Measurements from ENCODE around the gene PDHX.

PDHX gene

DNA sequence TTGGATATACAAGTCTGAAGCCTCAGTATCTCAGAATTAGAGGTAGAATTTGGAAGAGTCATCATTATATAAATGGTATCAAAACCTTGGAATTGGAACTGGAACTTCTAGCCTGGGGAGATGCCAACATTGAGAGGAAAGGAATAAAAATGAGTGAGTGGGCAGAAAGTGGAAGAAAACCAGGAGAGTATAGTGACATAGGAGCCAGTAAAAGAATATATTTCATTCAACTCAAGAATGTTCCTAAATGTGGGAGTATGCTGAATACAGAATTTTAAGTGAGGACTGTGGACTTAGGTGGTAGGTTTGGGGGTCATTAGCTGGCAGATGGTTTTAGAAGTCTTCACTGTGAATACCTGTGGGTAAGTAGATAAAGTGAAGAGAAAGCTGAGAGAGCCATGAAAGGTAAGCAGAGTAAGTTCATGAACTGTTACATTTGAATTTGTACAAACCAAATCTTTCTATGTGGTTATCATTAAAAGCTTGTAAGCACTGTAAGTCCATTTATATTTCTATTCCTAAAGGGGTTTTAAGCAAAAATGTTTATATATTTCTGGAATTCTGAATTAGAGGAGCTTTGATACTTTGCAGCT lies 60.2 kb downstream of the PDHX start:
- Histone ChIP-seq H3K4me1 (ENCODE audit: control insufficient read depth in 2 of 2, insufficient read depth in 1 of 2, low read depth in 1 of 2, low read length in 2 of 2) (no peaks in the 10 kb centered on the region), H3K4me2 (ENCODE audit: insufficient read depth, low read length, poor library complexity, severe bottlenecking) (no peak overlapping the region), H3K9me3 (replicated peaks in 1 of 2; ENCODE audit: control insufficient read depth in 2 of 2, insufficient read depth in 1 of 2, low read depth in 1 of 2, low read length in 2 of 2) (peaks cover 0 to 12% of the 10 kb centered on the region in 2 donors), H4K8ac (ENCODE audit: low read depth, low read length) (no peak overlapping the region), H3K4ac (ENCODE audit: low read length) (no peak overlapping the region), H2BK5ac (ENCODE audit: low read length) (no peak overlapping the region), H3K23ac (ENCODE audit: low read depth, low read length, poor library complexity) (no peak overlapping the region), H2AK5ac (ENCODE audit: low read depth, low read length) (no peak overlapping the region), H3K9ac (ENCODE audit: low read depth, low read length, poor library complexity) (no peak overlapping the region), H2AFZ (ENCODE audit: low read length) (no peak overlapping the region), H4K91ac (ENCODE audit: low read depth, low read length, poor library complexity) (no peak overlapping the region), H3K4me3 (ENCODE audit: low read length in 2 of 2) (no peak overlapping the region), H3K14ac (ENCODE audit: low read length) (no peak overlapping the region), H3K36me3 (replicated peaks in 1 of 2; ENCODE audit: control insufficient read depth in 2 of 2, insufficient read depth in 2 of 2, low read length in 2 of 2) (peaks cover 2 to 87% of the 10 kb centered on the region in 2 donors), H3K79me1 (ENCODE audit: low read depth, low read length) (peaks cover 3% of the 10 kb centered on the region), H2BK15ac (ENCODE audit: low read length) (no peak overlapping the region), H2BK120ac (ENCODE audit: low read depth, low read length) (no peak overlapping the region), H3K18ac (ENCODE audit: low read length) (no peak overlapping the region), H2BK12ac (ENCODE audit: low read length) (no peak overlapping the region), H3K27ac (replicated peaks; ENCODE audit: low read length) (no peak overlapping the region), H3K27me3 (ENCODE audit: control insufficient read depth in 3 of 3, insufficient read depth in 3 of 3, low read depth in 1 of 3, low read length in 3 of 3) (no peaks in the 10 kb centered on the region)
- DNase-seq (ENCODE audit: low spot score) = no peak

- peaks cover 2 to 81% of the 10 kb centered on the region in 2 donors for H3K36me3 ChIP-seq (replicated peaks in 1 of 2; ENCODE audit: control insufficient read depth in 2 of 2, insufficient read depth in 2 of 2, low read length in 2 of 2)
- H3K14ac ChIP-seq (ENCODE audit: low read length) = no peak overlapping the region
- H3K27me3 ChIP-seq (ENCODE audit: control insufficient read depth in 3 of 3, insufficient read depth in 3 of 3, low read depth in 1 of 3, low read length in 3 of 3) = no peaks in the 10 kb centered on the region
- H2BK5ac ChIP-seq (ENCODE audit: low read length) = no peak overlapping the region
- no peak overlapping the region for H2BK120ac ChIP-seq (ENCODE audit: low read depth, low read length)
- no peak overlapping the region for H3K4me3 ChIP-seq (ENCODE audit: low read length in 2 of 2)
- no peak overlapping the region for H3K9ac ChIP-seq (ENCODE audit: low read depth, low read length, poor library complexity)
- H3K27ac ChIP-seq (replicated peaks; ENCODE audit: low read length) = no peak overlapping the region
- no peak overlapping the region for H3K4me2 ChIP-seq (ENCODE audit: insufficient read depth, low read length, poor library complexity, severe bottlenecking)
- no peak overlapping the region for H3K23ac ChIP-seq (ENCODE audit: low read depth, low read length, poor library complexity)
- H4K8ac ChIP-seq (ENCODE audit: low read depth, low read length) = no peak overlapping the region
- H3K4ac ChIP-seq (ENCODE audit: low read length) = no peak overlapping the region
- H3K4me1 ChIP-seq (ENCODE audit: control insufficient read depth in 2 of 2, insufficient read depth in 1 of 2, low read depth in 1 of 2, low read length in 2 of 2) = no peaks in the 10 kb centered on the region
- no peak overlapping the region for H3K18ac ChIP-seq (ENCODE audit: low read length)
- no peak for DNase-seq (ENCODE audit: low spot score)
- no CpG with 5 or more reads among the region's 6 CpGs for WGBS, 2 donors (ENCODE audit: extremely low coverage in 2 of 2, insufficient read length in 2 of 2, insufficient replicate concordance in 1 of 2)
- no peak overlapping the region for H4K91ac ChIP-seq (ENCODE audit: low read depth, low read length, poor library complexity)
- H2AFZ ChIP-seq (ENCODE audit: low read length) = no peak overlapping the region
- H2BK15ac ChIP-seq (ENCODE audit: low read length) = no peak overlapping the region
- H3K79me1 ChIP-seq (ENCODE audit: low read depth, low read length) = peaks cover 3% of the 10 kb centered on the region
- no peak overlapping the region for H2AK5ac ChIP-seq (ENCODE audit: low read depth, low read length)
- H3K9me3 ChIP-seq (replicated peaks in 1 of 2; ENCODE audit: control insufficient read depth in 2 of 2, insufficient read depth in 1 of 2, low read depth in 1 of 2, low read length in 2 of 2) = peaks cover 0 to 10% of the 10 kb centered on the region in 2 donors
- no peak overlapping the region for H2BK12ac ChIP-seq (ENCODE audit: low read length)
Measured at GRCh38 chr11:34977089-34977912, 60.9 kb downstream of the PDHX start.

DNA sequence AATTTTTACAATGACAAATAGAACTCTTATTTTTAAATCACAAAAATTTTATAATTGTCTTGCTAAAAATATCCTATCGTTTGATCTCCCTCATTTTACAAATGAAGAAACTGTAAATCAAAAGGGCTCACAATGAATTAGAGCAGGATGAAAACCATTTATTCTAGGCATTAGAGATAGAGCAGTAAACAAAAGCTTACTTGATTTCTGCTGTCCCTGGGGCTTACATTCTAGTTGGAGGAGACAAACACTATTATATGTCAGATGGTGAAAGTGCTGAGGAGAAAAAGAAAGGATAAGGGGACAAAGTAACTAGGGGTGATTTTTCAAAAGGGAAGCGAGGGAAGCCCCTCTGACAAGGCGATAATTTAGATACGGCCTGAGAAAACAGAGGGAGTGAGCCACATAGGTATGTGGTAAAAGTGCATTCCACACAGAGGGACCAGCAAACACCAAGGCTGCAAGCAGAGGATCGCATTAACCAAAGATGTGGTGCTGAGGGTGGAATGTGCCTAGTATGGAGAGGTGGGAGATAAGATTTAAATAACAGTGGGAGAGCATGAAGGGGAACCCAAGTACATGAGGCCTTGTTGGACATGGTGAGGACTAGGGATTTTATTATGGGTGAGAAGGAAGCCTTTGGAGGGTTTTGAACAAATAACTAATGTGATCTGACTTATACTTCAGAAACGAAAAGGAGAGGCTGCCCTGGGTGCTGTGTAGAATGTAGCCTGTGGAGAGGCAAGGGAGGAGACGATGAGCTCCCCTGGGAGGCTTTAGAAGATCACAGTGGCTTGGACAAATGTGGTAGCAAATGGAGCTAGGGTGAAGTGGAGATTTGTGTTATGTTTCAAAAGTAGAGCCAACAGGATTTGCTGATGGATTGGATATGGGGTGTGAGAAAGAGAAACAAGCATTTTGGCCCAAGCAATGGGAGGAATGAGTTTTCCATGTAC lies 62.1 kb downstream of the PDHX start:
- no peak overlapping the region for H3K14ac ChIP-seq (ENCODE audit: low read length)
- DNase-seq (ENCODE audit: low spot score) = no peak
- peaks cover 2 to 69% of the 10 kb centered on the region in 2 donors for H3K36me3 ChIP-seq (replicated peaks in 1 of 2; ENCODE audit: control insufficient read depth in 2 of 2, insufficient read depth in 2 of 2, low read length in 2 of 2)
- no peak overlapping the region for H2BK5ac ChIP-seq (ENCODE audit: low read length)
- H3K9ac ChIP-seq (ENCODE audit: low read depth, low read length, poor library complexity) = no peak overlapping the region
- H3K4ac ChIP-seq (ENCODE audit: low read length) = no peak overlapping the region
- H3K18ac ChIP-seq (ENCODE audit: low read length) = no peak overlapping the region
- H3K4me2 ChIP-seq (ENCODE audit: insufficient read depth, low read length, poor library complexity, severe bottlenecking) = no peak overlapping the region
- no peak overlapping the region for H2AK5ac ChIP-seq (ENCODE audit: low read depth, low read length)
- no peak overlapping the region for H2BK120ac ChIP-seq (ENCODE audit: low read depth, low read length)
- no CpG with 5 or more reads among the region's 7 CpGs for WGBS, 2 donors (ENCODE audit: extremely low coverage in 2 of 2, insufficient read length in 2 of 2, insufficient replicate concordance in 1 of 2)
- H3K4me3 ChIP-seq (ENCODE audit: low read length in 2 of 2) = no peak overlapping the region
- H4K8ac ChIP-seq (ENCODE audit: low read depth, low read length) = no peak overlapping the region
- H2BK15ac ChIP-seq (ENCODE audit: low read length) = no peak overlapping the region
- peaks cover 3% of the 10 kb centered on the region for H3K79me1 ChIP-seq (ENCODE audit: low read depth, low read length)
- no peaks in the 10 kb centered on the region for H3K27me3 ChIP-seq (ENCODE audit: control insufficient read depth in 3 of 3, insufficient read depth in 3 of 3, low read depth in 1 of 3, low read length in 3 of 3)
- no peak overlapping the region for H3K23ac ChIP-seq (ENCODE audit: low read depth, low read length, poor library complexity)
- no peak overlapping the region for H2BK12ac ChIP-seq (ENCODE audit: low read length)
- no peak overlapping the region for H3K27ac ChIP-seq (replicated peaks; ENCODE audit: low read length)
- H4K91ac ChIP-seq (ENCODE audit: low read depth, low read length, poor library complexity) = no peak overlapping the region
- H3K4me1 ChIP-seq (ENCODE audit: control insufficient read depth in 2 of 2, insufficient read depth in 1 of 2, low read depth in 1 of 2, low read length in 2 of 2) = no peaks in the 10 kb centered on the region
- no peak overlapping the region for H2AFZ ChIP-seq (ENCODE audit: low read length)
- peaks cover 0 to 4% of the 10 kb centered on the region in 2 donors for H3K9me3 ChIP-seq (replicated peaks in 1 of 2; ENCODE audit: control insufficient read depth in 2 of 2, insufficient read depth in 1 of 2, low read depth in 1 of 2, low read length in 2 of 2)

- H2BK15ac ChIP-seq (ENCODE audit: low read length) = no peak overlapping the region
- H2AK5ac ChIP-seq (ENCODE audit: low read depth, low read length) = no peak overlapping the region
- no peaks in the 10 kb centered on the region for H3K4me1 ChIP-seq (ENCODE audit: control insufficient read depth in 2 of 2, insufficient read depth in 1 of 2, low read depth in 1 of 2, low read length in 2 of 2)
- no peaks in the 10 kb centered on the region for H3K27me3 ChIP-seq (ENCODE audit: control insufficient read depth in 3 of 3, insufficient read depth in 3 of 3, low read depth in 1 of 3, low read length in 3 of 3)
- WGBS, 2 donors (ENCODE audit: extremely low coverage in 2 of 2, insufficient read length in 2 of 2, insufficient replicate concordance in 1 of 2) = no CpG with 5 or more reads among the region's 2 CpGs
- no peak overlapping the region for H3K14ac ChIP-seq (ENCODE audit: low read length)
- H3K23ac ChIP-seq (ENCODE audit: low read depth, low read length, poor library complexity) = no peak overlapping the region
- H3K27ac ChIP-seq (replicated peaks; ENCODE audit: low read length) = no peak overlapping the region
- H3K4me3 ChIP-seq (ENCODE audit: low read length in 2 of 2) = no peak overlapping the region
- no peaks in the 10 kb centered on the region for H3K79me1 ChIP-seq (ENCODE audit: low read depth, low read length)
- peaks cover 0 to 3% of the 10 kb centered on the region in 2 donors for H3K9me3 ChIP-seq (replicated peaks in 1 of 2; ENCODE audit: control insufficient read depth in 2 of 2, insufficient read depth in 1 of 2, low read depth in 1 of 2, low read length in 2 of 2)
- no peak overlapping the region for H2AFZ ChIP-seq (ENCODE audit: low read length)
- no peak overlapping the region for H2BK12ac ChIP-seq (ENCODE audit: low read length)
- H3K9ac ChIP-seq (ENCODE audit: low read depth, low read length, poor library complexity) = no peak overlapping the region
- H4K8ac ChIP-seq (ENCODE audit: low read depth, low read length) = no peak overlapping the region
- no peak overlapping the region for H3K4me2 ChIP-seq (ENCODE audit: insufficient read depth, low read length, poor library complexity, severe bottlenecking)
- no peak overlapping the region for H2BK5ac ChIP-seq (ENCODE audit: low read length)
- no peak overlapping the region for H3K4ac ChIP-seq (ENCODE audit: low read length)
- no peak overlapping the region for H2BK120ac ChIP-seq (ENCODE audit: low read depth, low read length)
- no peak overlapping the region for H4K91ac ChIP-seq (ENCODE audit: low read depth, low read length, poor library complexity)
- no peak for DNase-seq (ENCODE audit: low spot score)
- peaks cover 0 to 63% of the 10 kb centered on the region in 2 donors for H3K36me3 ChIP-seq (replicated peaks in 1 of 2; ENCODE audit: control insufficient read depth in 2 of 2, insufficient read depth in 2 of 2, low read length in 2 of 2)
- no peak overlapping the region for H3K18ac ChIP-seq (ENCODE audit: low read length)
Measured at GRCh38 chr11:34984514-34984913, 68.1 kb downstream of the PDHX start.
